22Rv1 (cell line): ENCODE measurements around the gene MMP19.
"Not testable (repeated sequence)": the region's sequence is repeated elsewhere in the genome, so short reads cannot be mapped to it uniquely, and the experiment has no call there.

ENCODE experiments used
- H3K27ac ChIP-seq: fragments of 450-650 bp; 2 replicates; pipeline ENCODE4 v1.5.1; 2017
- CTCF ChIP-seq: fragments of 450-650 bp; IDR thresholded peaks from 2 replicates; pipeline ENCODE4 v1.5.1; 2017; ENCODE audit warnings: mild to moderate bottlenecking
- ZFX ChIP-seq: fragments of 450-650 bp; IDR thresholded peaks from 2 replicates; pipeline ENCODE4 v1.6.1; 2017; ENCODE audit warnings: antibody characterized with exemption, borderline replicate concordance

Gene MMP19

GRCh38 chr12:55842681-55843429, at the start of gene MMP19:
MMP19 (minus strand) TSS chr12:55842936; CDS start chr12:55842830, 106 bp downstream.
- H3K27ac ChIP-seq: no peak within 1 kb of the TSS
- TF ChIP-seq CTCF (no peak), ZFX (no peak)

- TF ChIP-seq ZFX: no peak
- no peak for TF ChIP-seq CTCF
Measured at GRCh38 chr12:55891310-55891709, 48.6 kb upstream of the MMP19 start.

GRCh38 chr12:55885113-55885512, 42.4 kb upstream of the MMP19 start:
- H3K27ac ChIP-seq: no peak overlapping the region
- no peak for TF ChIP-seq ZFX
- no peak for TF ChIP-seq CTCF

More at GRCh38 chr12:55891310-55891709, 48.6 kb upstream of the MMP19 start:
- H3K27ac ChIP-seq: no peak overlapping the region

- no peak for TF ChIP-seq ZFX
- TF ChIP-seq CTCF: no peak
- H3K27ac ChIP-seq: no peak overlapping the region
Measured at GRCh38 chr12:55877824-55878223, 35.1 kb upstream of the MMP19 start.

GRCh38 chr12:55875704-55876467, 33.1 kb upstream of the MMP19 start:
- no peak overlapping the region for H3K27ac ChIP-seq
- no peak for TF ChIP-seq CTCF
- no peak for TF ChIP-seq ZFX

GRCh38 chr12:55874443-55874842, 31.7 kb upstream of the MMP19 start:
- TF ChIP-seq ZFX: no peak
- TF ChIP-seq CTCF: no peak

GRCh38 chr12:55866454-55867004, 23.8 kb upstream of the MMP19 start:
- not testable (repeated sequence) for H3K27ac ChIP-seq

More at GRCh38 chr12:55874443-55874842, 31.7 kb upstream of the MMP19 start:
- no peak overlapping the region for H3K27ac ChIP-seq
